H9 (cell line): Measurements from ENCODE around the gene ANKS1B. TPM values are rescaled to one million over a fixed set of nuclear protein-coding genes. Genes with fewer than 3 reads are reported as not detected.
A peak's percentile ranks its signal among the peaks of the same experiment; 100 is the strongest.

ENCODE experiments used
- DNase-seq: peaks from one replicate; pipeline ENCODE4 v3.0.0-alpha.2; 2017
- H2AFZ ChIP-seq: one replicate; pipeline ENCODE4 v1.6.1; 2013; ENCODE audit warnings: mild to moderate bottlenecking, low read length, control low read depth, moderate library complexity
- H2AK5ac ChIP-seq: 2 replicates; pipeline ENCODE4 v1.6.1; 2013; ENCODE audit warnings: low read length, control low read depth, mixed read lengths; ENCODE audit not compliant: insufficient read length
- H2BK120ac ChIP-seq: one replicate; pipeline ENCODE4 v1.6.1; 2013; ENCODE audit warnings: low read depth, mild to moderate bottlenecking, low read length, control low read depth, inconsistent platforms; ENCODE audit not compliant: poor library complexity, severe bottlenecking
- H2BK12ac ChIP-seq: 2 replicates; pipeline ENCODE4 v1.6.1; 2013; ENCODE audit warnings: low read length, control low read depth, mixed read lengths, low read depth; ENCODE audit not compliant: insufficient read length
- H2BK15ac ChIP-seq: 2 replicates; pipeline ENCODE4 v1.6.1; 2013; ENCODE audit warnings: low read depth, low read length, control low read depth
- H2BK20ac ChIP-seq: one replicate; pipeline ENCODE4 v1.6.1; 2013; ENCODE audit warnings: low read depth, mild to moderate bottlenecking, low read length, control low read depth, inconsistent platforms; ENCODE audit not compliant: poor library complexity, severe bottlenecking
- H2BK5ac ChIP-seq: 2 replicates; pipeline ENCODE4 v1.6.1; 2013; ENCODE audit warnings: low read length, control low read depth, mixed read lengths; ENCODE audit not compliant: insufficient read length
- H3K14ac ChIP-seq: 2 replicates; pipeline ENCODE4 v1.6.1; 2013; ENCODE audit warnings: low read length, control low read depth; ENCODE audit not compliant: insufficient read depth
- H3K18ac ChIP-seq: 2 replicates; pipeline ENCODE4 v1.6.1; 2013; ENCODE audit warnings: low read depth, mild to moderate bottlenecking, mixed read lengths, low read length, control low read depth; ENCODE audit not compliant: insufficient read length
- H3K23ac ChIP-seq: 2 replicates; pipeline ENCODE4 v1.6.1; 2013; ENCODE audit warnings: low read length, control low read depth, mixed read lengths, low read depth; ENCODE audit not compliant: insufficient read length
- H3K23me2 ChIP-seq: 2 replicates; pipeline ENCODE4 v1.6.1; 2013; ENCODE audit warnings: low read depth, mild to moderate bottlenecking, mixed read lengths, low read length, control low read depth; ENCODE audit not compliant: insufficient read length, poor library complexity, severe bottlenecking
- H3K27ac ChIP-seq: 2 replicates; pipeline ENCODE4 v1.5.1; 2013; ENCODE audit warnings: low read length, control low read depth, mixed read lengths, low read depth; ENCODE audit not compliant: insufficient read length
- H3K27me3 ChIP-seq: 2 replicates; pipeline ENCODE4 v1.6.1; 2013; ENCODE audit warnings: low read length, control low read depth, inconsistent platforms; ENCODE audit not compliant: insufficient read depth
- H3K4ac ChIP-seq: 2 replicates; pipeline ENCODE4 v1.6.1; 2013; ENCODE audit warnings: low read depth, mild to moderate bottlenecking, control low read depth, inconsistent platforms, low read length, moderate library complexity
- H3K4me1 ChIP-seq: 2 replicates; pipeline ENCODE4 v1.6.1; 2013; ENCODE audit warnings: low read length, control low read depth, inconsistent platforms; ENCODE audit not compliant: insufficient read depth
- H3K4me2 ChIP-seq: 2 replicates; pipeline ENCODE4 v1.6.1; 2013; ENCODE audit warnings: low read length, control low read depth, mixed read lengths; ENCODE audit not compliant: insufficient read length, insufficient read depth
- H3K56ac ChIP-seq: 2 replicates; pipeline ENCODE4 v1.6.1; 2013; ENCODE audit warnings: low read depth, mild to moderate bottlenecking, mixed read lengths, low read length, control low read depth; ENCODE audit not compliant: insufficient read length
- H3K79me1 ChIP-seq: 2 replicates; pipeline ENCODE4 v1.6.1; 2013; ENCODE audit warnings: low read depth, mild to moderate bottlenecking, moderate library complexity, low read length, control low read depth, inconsistent platforms; ENCODE audit not compliant: insufficient read depth, poor library complexity, severe bottlenecking
- H3K79me2 ChIP-seq: 2 replicates; pipeline ENCODE4 v1.6.1; 2013; ENCODE audit warnings: low read length, control low read depth, inconsistent platforms; ENCODE audit not compliant: insufficient read depth
- H3K9ac ChIP-seq: 2 replicates; pipeline ENCODE4 v1.6.1; 2013; ENCODE audit warnings: low read length, control low read depth, mixed read lengths; ENCODE audit not compliant: insufficient read length; ENCODE audit errors: extremely low read depth
- H3K9me3 ChIP-seq: one replicate; pipeline ENCODE4 v1.6.1; 2013; ENCODE audit warnings: low read depth, low read length, inconsistent platforms; ENCODE audit not compliant: control insufficient read depth
- H3T11ph ChIP-seq: one replicate; pipeline ENCODE4 v1.6.1; 2013; ENCODE audit warnings: mild to moderate bottlenecking, low read length, control low read depth, inconsistent platforms
- H4K20me1 ChIP-seq: one replicate; pipeline ENCODE4 v1.6.1; 2013; ENCODE audit not compliant: control insufficient read depth, insufficient read length, insufficient read depth
- H4K5ac ChIP-seq: 2 replicates; pipeline ENCODE4 v1.6.1; 2013; ENCODE audit warnings: low read depth, mild to moderate bottlenecking, mixed read lengths, low read length, control low read depth; ENCODE audit not compliant: insufficient read length
- H4K8ac ChIP-seq: replicated peaks from 2 replicates; pipeline ENCODE4 v1.6.1; 2013; ENCODE audit warnings: low read length, control low read depth, mixed read lengths, low read depth; ENCODE audit not compliant: insufficient read length
- H4K91ac ChIP-seq: 2 replicates; pipeline ENCODE4 v1.6.1; 2013; ENCODE audit warnings: low read depth, mild to moderate bottlenecking, moderate library complexity, mixed read lengths, low read length, control low read depth; ENCODE audit not compliant: insufficient read length
- H3K27ac Mint-ChIP-seq, 3 experiments: 2 replicates in 2 of 3; 3 replicates in 1 of 3; pipeline ENCODE4 v1.8.0; 2020 to 2021; ENCODE audit warnings: mixed read lengths in 3 of 3, mild to moderate bottlenecking in 1 of 3, moderate library complexity in 1 of 3
- H3K27me3 Mint-ChIP-seq: 2 replicates; pipeline ENCODE4 v1.8.0; 2021; ENCODE audit warnings: low read depth, mild to moderate bottlenecking, moderate library complexity, mixed read lengths
- H3K36me3 Mint-ChIP-seq, 3 experiments: 2 replicates in 2 of 3; 3 replicates in 1 of 3; pipeline ENCODE4 v1.8.0; 2020 to 2021; ENCODE audit warnings: low read depth in 3 of 3, mixed read lengths in 3 of 3; ENCODE audit not compliant: insufficient read depth in 1 of 3
- H3K4me1 Mint-ChIP-seq, 2 experiments: 2 replicates each; pipeline ENCODE4 v1.8.0; 2020; ENCODE audit warnings: mixed read lengths in 2 of 2
- H3K4me3 Mint-ChIP-seq, 2 experiments: 2 replicates in 1 of 2; 3 replicates in 1 of 2; pipeline ENCODE4 v1.8.0; 2020 to 2021; ENCODE audit warnings: mild to moderate bottlenecking in 2 of 2, mixed read lengths in 2 of 2, moderate library complexity in 1 of 2
- H3K9me3 Mint-ChIP-seq, 2 experiments: 2 replicates in 1 of 2; 3 replicates in 1 of 2; pipeline ENCODE4 v1.8.0; 2020; ENCODE audit warnings: mild to moderate bottlenecking in 2 of 2, mixed read lengths in 2 of 2, moderate library complexity in 1 of 2
- WGBS: extraction: QIAGEN DNeasy Blood & Tissue Kit; methylation state at CpG from one replicate; pipeline ENCODE4 v1.1.7; 2013; ENCODE audit warnings: missing lambda C conversion rate, low lambda C conversion rate, mixed read lengths; ENCODE audit not compliant: insufficient read length; ENCODE audit errors: extremely low coverage; 5-methylcytosine and 5-hydroxymethylcytosine counted together
- total RNA-seq: library from RNA; stranded (reverse); gene quantifications from 2 replicates; pipeline ENCODE4 v1.2.1, GENCODE V29; 2021
- TF ChIP-seq, protein P1 (sequence below): fragments of 200-600 bp; sonication (generic); conservative IDR thresholded peaks from 3 replicates; pipeline ENCODE4 v1.8.0; 2021; ENCODE audit warnings: antibody characterized with exemption, mild to moderate bottlenecking

ANKS1B gene
- total RNA-seq, 1 experiment from 2014 or later, result 4.1 TPM

DNA sequence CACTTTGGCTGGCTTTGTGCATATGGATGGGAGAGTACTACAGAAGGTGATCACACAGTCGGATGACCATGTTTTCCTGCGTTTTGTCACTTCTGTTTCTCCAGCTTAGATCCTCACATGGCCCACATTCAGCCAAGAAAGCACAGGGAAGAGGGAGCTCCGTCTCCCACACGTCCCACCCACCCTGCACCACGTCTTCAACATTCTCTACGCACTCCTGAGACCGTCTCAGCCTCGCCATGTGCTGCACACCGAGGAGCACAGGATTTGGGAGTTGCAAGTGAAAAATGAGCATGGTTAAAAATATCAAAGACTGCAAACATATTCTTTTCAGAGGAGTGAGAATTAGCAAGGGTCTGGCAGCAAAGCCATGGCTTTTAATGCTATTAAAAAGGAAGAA is 1217.5 kb downstream of the ANKS1B start:
- H3K27ac Mint-ChIP-seq, result no peak overlapping the region
- H4K20me1 ChIP-seq, result no peaks in the 10 kb centered on the region
- no peaks in the 10 kb centered on the region for H3K79me2 ChIP-seq
- no peaks in the 10 kb centered on the region for H3K4me1 ChIP-seq
- peak overlapping the region; percentile 65 for H2AK5ac ChIP-seq
- TF ChIP-seq, protein P1, sequence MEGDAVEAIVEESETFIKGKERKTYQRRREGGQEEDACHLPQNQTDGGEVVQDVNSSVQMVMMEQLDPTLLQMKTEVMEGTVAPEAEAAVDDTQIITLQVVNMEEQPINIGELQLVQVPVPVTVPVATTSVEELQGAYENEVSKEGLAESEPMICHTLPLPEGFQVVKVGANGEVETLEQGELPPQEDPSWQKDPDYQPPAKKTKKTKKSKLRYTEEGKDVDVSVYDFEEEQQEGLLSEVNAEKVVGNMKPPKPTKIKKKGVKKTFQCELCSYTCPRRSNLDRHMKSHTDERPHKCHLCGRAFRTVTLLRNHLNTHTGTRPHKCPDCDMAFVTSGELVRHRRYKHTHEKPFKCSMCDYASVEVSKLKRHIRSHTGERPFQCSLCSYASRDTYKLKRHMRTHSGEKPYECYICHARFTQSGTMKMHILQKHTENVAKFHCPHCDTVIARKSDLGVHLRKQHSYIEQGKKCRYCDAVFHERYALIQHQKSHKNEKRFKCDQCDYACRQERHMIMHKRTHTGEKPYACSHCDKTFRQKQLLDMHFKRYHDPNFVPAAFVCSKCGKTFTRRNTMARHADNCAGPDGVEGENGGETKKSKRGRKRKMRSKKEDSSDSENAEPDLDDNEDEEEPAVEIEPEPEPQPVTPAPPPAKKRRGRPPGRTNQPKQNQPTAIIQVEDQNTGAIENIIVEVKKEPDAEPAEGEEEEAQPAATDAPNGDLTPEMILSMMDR, result no peak
- H3K36me3 Mint-ChIP-seq, result peaks cover 3 to 7% (median 4%) of the 10 kb centered on the region in 3 experiments; a peak in 6 of 7 replicates
- H2BK12ac ChIP-seq, result no peak overlapping the region
- DNase-seq, result no peak
- peak overlapping the region; percentile 72 for H4K5ac ChIP-seq
- H3K4me2 ChIP-seq, result no peak overlapping the region
- H3K4me1 Mint-ChIP-seq, result peaks cover 2 to 4% of the 10 kb centered on the region in 2 experiments; a peak in 2 of 4 replicates
- no peak overlapping the region for H3K23ac ChIP-seq
- H3K4ac ChIP-seq, result no peak overlapping the region
- no peak overlapping the region for H3K4me3 Mint-ChIP-seq
- no peak overlapping the region for H2AFZ ChIP-seq
- no peak overlapping the region for H2BK20ac ChIP-seq
- no peak overlapping the region for H2BK5ac ChIP-seq
- H4K8ac ChIP-seq, result peak overlapping the region; percentile 88
- H2BK120ac ChIP-seq, result no peak overlapping the region
- WGBS, result no CpG with 5 or more reads among the region's 9 CpGs
- peaks cover 0 to 6% of the 10 kb centered on the region in 2 experiments; a peak in 4 of 5 replicates for H3K9me3 Mint-ChIP-seq
- H3K27me3 Mint-ChIP-seq, result peaks cover 4% of the 10 kb centered on the region; the same call in 1 of the 2 replicates
- no peak overlapping the region for H4K91ac ChIP-seq
- no peak overlapping the region for H2BK15ac ChIP-seq
- no peak overlapping the region for H3K56ac ChIP-seq
- no peaks in the 10 kb centered on the region for H3K9me3 ChIP-seq
- H3K9ac ChIP-seq, result no peak overlapping the region
- H3K79me1 ChIP-seq, result no peaks in the 10 kb centered on the region
- no peak overlapping the region for H3K14ac ChIP-seq
- no peaks in the 10 kb centered on the region; the same call in 1 of the 2 replicates for H3K27me3 ChIP-seq
- no peaks in the 10 kb centered on the region for H3K23me2 ChIP-seq
- H3K18ac ChIP-seq, result no peak overlapping the region
- H3T11ph ChIP-seq, result no peak overlapping the region
- no peak overlapping the region for H3K27ac ChIP-seq
